Body of pancreas (tissue), 4 donors: Measurements from ENCODE around the gene ARHGAP22. TPM values are rescaled to one million over a fixed set of nuclear protein-coding genes. Genes with fewer than 3 reads are reported as not detected.

ENCODE experiments used
- ATAC-seq: fragments of 150-250 bp; one replicate; pipeline ENCODE4 v1.9.1; 2016
- DNase-seq, 4 donors: peaks; one replicate each; pipeline ENCODE4 v3.0.0-alpha.2; 2019
- H3K27ac ChIP-seq, 4 donors: fragments of 200-600 bp; sonication (generic); 1 replicate in 3 of 4; 2 replicates in 1 of 4; pipeline versions ENCODE4 v1.5.1 to v1.6.1; 2016 to 2019; ENCODE audit warnings: mild to moderate bottlenecking in 1 of 4, mixed read lengths in 1 of 4, moderate library complexity in 1 of 4
- H3K27me3 ChIP-seq, 2 donors: fragments of 200-600 bp; sonication (generic); one replicate each; pipeline ENCODE4 v1.6.0; 2016; ENCODE audit warnings: mild to moderate bottlenecking in 1 of 2
- H3K36me3 ChIP-seq, 2 donors: fragments of 200-600 bp; sonication (generic); replicated peaks in 1 of 2; 2 replicates each; pipeline ENCODE4 v1.5.1; 2016; ENCODE audit warnings: low read depth in 2 of 2; ENCODE audit not compliant: insufficient read depth in 1 of 2
- H3K4me1 ChIP-seq: fragments of 200-600 bp; sonication (generic); one replicate; pipeline ENCODE4 v1.6.0; 2016
- H3K4me3 ChIP-seq, 2 donors: fragments of 200-600 bp; sonication (generic); 1 replicate in 1 of 2; 2 replicates in 1 of 2; pipeline ENCODE4 v1.5.1; 2016 to 2019
- H3K9me3 ChIP-seq, 3 donors: fragments of 200-600 bp; sonication (generic); 1 replicate in 2 of 3; 2 replicates in 1 of 3; pipeline ENCODE4 v1.5.1; 2016
- POLR2A ChIP-seq, 3 donors: fragments of 450-650 bp; IDR thresholded peaks; one replicate each; pipeline ENCODE4 v1.6.1; 2016; ENCODE audit warnings: antibody characterized with exemption in 3 of 3, mild to moderate bottlenecking in 2 of 3
- WGBS, 2 donors: methylation state at CpG; one replicate each; pipeline ENCODE4 v1.1.5; 2017; 5-methylcytosine and 5-hydroxymethylcytosine counted together
- intact Hi-C: fragments of 100-400 bp; cut with DNase I; formaldehyde crosslinking; loops from one replicate; pipeline ENCODE4 v1.15.1; 2023
- total RNA-seq, 2 donors: library from RNA; depleted of rRNA; stranded (reverse); fragments of >200 nt; gene quantifications; one replicate each; pipeline ENCODE4 v1.1.0, GENCODE V29; 2016
- TF ChIP-seq, protein P1 (sequence below), 7 experiments: fragments of 450-650 bp in 4 of 7; fragments of 200-600 bp in 3 of 7; sonication (generic) in 3 of 7; IDR thresholded peaks; one replicate each; pipeline ENCODE4 v1.5.1; 2016 to 2019; ENCODE audit warnings: antibody characterized with exemption in 7 of 7

The ARHGAP22 gene
- total RNA-seq, 2 donors from 2014 or later = 1.6 to 4.6 TPM

- Histone ChIP-seq H3K9me3 (no peaks in the 10 kb centered on the region), H3K36me3 (no peaks in the 10 kb centered on the region), H3K27ac (no peak overlapping the region), H3K4me1 (no peaks in the 10 kb centered on the region), H3K27me3 (no peaks in the 10 kb centered on the region), H3K4me3 (no peak overlapping the region)
- TF ChIP-seq, protein P1, sequence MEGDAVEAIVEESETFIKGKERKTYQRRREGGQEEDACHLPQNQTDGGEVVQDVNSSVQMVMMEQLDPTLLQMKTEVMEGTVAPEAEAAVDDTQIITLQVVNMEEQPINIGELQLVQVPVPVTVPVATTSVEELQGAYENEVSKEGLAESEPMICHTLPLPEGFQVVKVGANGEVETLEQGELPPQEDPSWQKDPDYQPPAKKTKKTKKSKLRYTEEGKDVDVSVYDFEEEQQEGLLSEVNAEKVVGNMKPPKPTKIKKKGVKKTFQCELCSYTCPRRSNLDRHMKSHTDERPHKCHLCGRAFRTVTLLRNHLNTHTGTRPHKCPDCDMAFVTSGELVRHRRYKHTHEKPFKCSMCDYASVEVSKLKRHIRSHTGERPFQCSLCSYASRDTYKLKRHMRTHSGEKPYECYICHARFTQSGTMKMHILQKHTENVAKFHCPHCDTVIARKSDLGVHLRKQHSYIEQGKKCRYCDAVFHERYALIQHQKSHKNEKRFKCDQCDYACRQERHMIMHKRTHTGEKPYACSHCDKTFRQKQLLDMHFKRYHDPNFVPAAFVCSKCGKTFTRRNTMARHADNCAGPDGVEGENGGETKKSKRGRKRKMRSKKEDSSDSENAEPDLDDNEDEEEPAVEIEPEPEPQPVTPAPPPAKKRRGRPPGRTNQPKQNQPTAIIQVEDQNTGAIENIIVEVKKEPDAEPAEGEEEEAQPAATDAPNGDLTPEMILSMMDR (IDR thresholded peaks at IDR 0.05) = no peak
- no peak for TF ChIP-seq POLR2A (IDR thresholded peaks at IDR 0.05)
- intact Hi-C loops = no loop called here
- ATAC-seq = no peak
- 83 to 87% methylated on average over 22 to 30 of the region's 30 CpGs for whole genome bisulfite sequencing, 2 donors
- no peak for DNase-seq
These were observed 125.7 kb downstream of the ARHGAP22 start for GRCh38 chr10:48478980-48479811.

DNA sequence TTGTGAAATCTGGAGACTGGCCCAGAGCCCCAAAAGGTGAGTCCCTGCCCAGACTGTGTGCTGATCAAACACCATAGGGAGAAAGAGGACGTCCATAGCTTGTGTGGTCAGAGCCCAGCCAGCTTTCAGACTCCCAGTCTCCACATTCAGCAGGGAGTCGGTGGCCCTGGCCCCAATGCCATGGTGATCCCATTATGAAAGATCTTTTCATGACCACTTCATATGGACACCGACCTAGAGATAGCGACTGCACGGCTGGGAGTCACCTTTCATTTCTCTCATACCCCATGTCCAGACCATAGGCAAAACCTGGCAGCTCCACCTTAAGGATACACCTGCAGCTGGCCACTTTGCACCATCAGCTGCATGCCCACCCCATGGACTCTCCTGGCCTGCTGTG, 126.4 kb downstream of the ARHGAP22 start:
- H3K27me3 ChIP-seq = no peaks in the 10 kb centered on the region
- no peak for TF ChIP-seq POLR2A (IDR thresholded peaks at IDR 0.05)
- TF ChIP-seq, protein P1 (IDR thresholded peaks at IDR 0.05) = no peak
- WGBS, 2 donors = 62 to 89% methylated on average over 4 to 5 of the region's 5 CpGs
- H3K4me3 ChIP-seq = no peak overlapping the region
- H3K27ac ChIP-seq = no peak overlapping the region
- ATAC-seq = no peak
- intact Hi-C loops = no loop called here
- no peaks in the 10 kb centered on the region for H3K4me1 ChIP-seq
- H3K9me3 ChIP-seq = no peaks in the 10 kb centered on the region
- no peaks in the 10 kb centered on the region for H3K36me3 ChIP-seq
- no peak for DNase-seq

DNA sequence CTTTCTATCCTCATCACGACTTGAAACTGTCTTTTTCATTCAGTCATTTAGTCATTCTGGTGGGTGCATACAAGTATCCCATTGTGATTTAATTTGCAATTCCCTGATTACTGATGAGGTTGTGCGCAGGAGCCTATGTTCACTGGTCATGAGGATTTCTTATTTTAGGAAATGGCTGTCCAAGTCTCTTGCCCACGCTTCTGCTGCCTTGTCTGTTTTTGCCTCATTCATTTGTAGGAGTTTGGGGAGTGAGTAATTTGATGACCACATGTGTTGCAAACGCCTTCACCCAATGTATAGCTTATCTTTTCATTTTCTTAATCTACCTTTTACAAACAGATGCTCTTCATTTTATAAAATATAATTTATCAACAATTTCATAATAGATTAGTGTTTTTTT, 127.3 kb downstream of the ARHGAP22 start:
- no peak for ATAC-seq
- Histone ChIP-seq H3K9me3 (no peaks in the 10 kb centered on the region), H3K36me3 (no peaks in the 10 kb centered on the region), H3K4me1 (no peaks in the 10 kb centered on the region), H3K27me3 (no peaks in the 10 kb centered on the region), H3K4me3 (no peak overlapping the region), H3K27ac (no peak overlapping the region)
- intact Hi-C loops = no loop called here
- DNase-seq = no peak
- 80 to 81% methylated on average over 4 of the region's 4 CpGs for WGBS, 2 donors
- TF ChIP-seq, protein P1 (IDR thresholded peaks at IDR 0.05) = no peak
- TF ChIP-seq POLR2A (IDR thresholded peaks at IDR 0.05) = no peak

DNA sequence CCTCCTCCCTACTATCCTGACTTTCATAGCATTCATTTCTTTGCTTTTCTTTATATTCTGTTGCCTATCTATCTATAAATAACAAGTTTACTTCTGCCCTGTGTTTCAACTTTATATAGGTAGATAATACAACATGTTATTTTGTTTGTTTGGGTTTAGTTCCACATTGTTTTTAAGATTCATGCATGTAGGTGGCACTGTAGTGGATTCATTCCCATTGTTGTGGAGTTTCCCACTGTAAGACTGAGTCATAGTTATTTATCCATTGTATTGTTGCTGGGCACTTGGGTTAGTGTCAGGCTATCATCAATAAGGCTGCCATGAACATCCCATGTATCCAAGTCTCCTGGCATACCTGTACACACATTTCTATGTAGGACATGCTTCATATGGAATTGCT, 127.7 kb downstream of the ARHGAP22 start:
- no peak overlapping the region for H3K4me3 ChIP-seq
- H3K4me1 ChIP-seq = no peaks in the 10 kb centered on the region
- TF ChIP-seq, protein P1 (IDR thresholded peaks at IDR 0.05) = no peak
- TF ChIP-seq POLR2A (IDR thresholded peaks at IDR 0.05) = no peak
- no peak for DNase-seq
- no peaks in the 10 kb centered on the region for H3K9me3 ChIP-seq
- H3K36me3 ChIP-seq = no peaks in the 10 kb centered on the region
- intact Hi-C loops = no loop called here
- no peaks in the 10 kb centered on the region for H3K27me3 ChIP-seq
- no peak for ATAC-seq
- no peak overlapping the region for H3K27ac ChIP-seq
